HAP-1 (cell line): Measurements from ENCODE around the gene ELOVL6.
A peak's percentile ranks its signal among the peaks of the same experiment; 100 is the strongest.

Source experiments
- DNase-seq, 2 experiments: peaks; one replicate each; pipeline ENCODE4 v3.0.0-alpha.2; 2016 to 2020; ENCODE audit warnings: low spot score in 2 of 2
- H3K27me3 ChIP-seq: fragments of 250-450 bp; sonication (Bioruptor Pico); 2 replicates; pipeline ENCODE4 v1.5.1; 2020; ENCODE audit warnings: low read depth, mild to moderate bottlenecking, moderate library complexity
- H3K36me3 ChIP-seq: fragments of 250-450 bp; sonication (Bioruptor Pico); replicated peaks from 2 replicates; pipeline ENCODE4 v1.5.1; 2020; ENCODE audit warnings: mild to moderate bottlenecking
- H3K4me1 ChIP-seq: fragments of 250-450 bp; sonication (Bioruptor Pico); 2 replicates; pipeline ENCODE4 v1.5.1; 2020; ENCODE audit warnings: mild to moderate bottlenecking
- H3K4me3 ChIP-seq: fragments of 250-450 bp; sonication (Bioruptor Pico); 2 replicates; pipeline ENCODE4 v1.5.1; 2020; ENCODE audit warnings: mild to moderate bottlenecking, moderate library complexity
- H3K9me3 ChIP-seq: fragments of 250-450 bp; sonication (Bioruptor Pico); 2 replicates; pipeline ENCODE4 v1.5.1; 2020; ENCODE audit warnings: mild to moderate bottlenecking, moderate library complexity
- in situ Hi-C: fragments of 300-500 bp; cut with MboI; formaldehyde crosslinking; loops from 3 replicates; pipeline ENCODE4 v1.14.3; 2020; ENCODE audit warnings: low sequenced_read_pairs, inconsistent platforms, mixed read lengths

Gene ELOVL6

GRCh38 chr4:110032603-110033002 lies 165.8 kb downstream of the ELOVL6 start:
- DNase-seq, result no peak
- in situ Hi-C loops, result no loop called here

GRCh38 chr4:110025718-110026117 lies 172.7 kb downstream of the ELOVL6 start:
- Histone ChIP-seq H3K9me3 (no peaks in the 10 kb centered on the region), H3K4me3 (no peak overlapping the region), H3K36me3 (no peaks in the 10 kb centered on the region), H3K4me1 (peaks cover 17% of the 10 kb centered on the region), H3K27me3 (no peaks in the 10 kb centered on the region)
- in situ Hi-C loops, result no loop called here
- DNase-seq, result peak in 1 of 2 experiments; percentile 33

More at GRCh38 chr4:110032603-110033002, 165.8 kb downstream of the ELOVL6 start:
- peaks cover 7% of the 10 kb centered on the region for H3K4me1 ChIP-seq
- H3K4me3 ChIP-seq, result no peak overlapping the region
- H3K9me3 ChIP-seq, result peaks cover 3% of the 10 kb centered on the region; the same call in 1 of the 2 replicates
- no peaks in the 10 kb centered on the region for H3K27me3 ChIP-seq
- H3K36me3 ChIP-seq, result no peaks in the 10 kb centered on the region

- H3K9me3 ChIP-seq, result no peaks in the 10 kb centered on the region
- H3K4me1 ChIP-seq, result peaks cover 21% of the 10 kb centered on the region
- H3K36me3 ChIP-seq, result no peaks in the 10 kb centered on the region
- H3K27me3 ChIP-seq, result no peaks in the 10 kb centered on the region
- no peak for DNase-seq
- in situ Hi-C loops, result no loop called here
- H3K4me3 ChIP-seq, result no peak overlapping the region
Observed at GRCh38 chr4:110025056-110025455, 173.4 kb downstream of the ELOVL6 start.

- no peak for DNase-seq
- Histone ChIP-seq H3K36me3 (no peaks in the 10 kb centered on the region), H3K27me3 (no peaks in the 10 kb centered on the region), H3K4me1 (peaks cover 30% of the 10 kb centered on the region), H3K4me3 (no peak overlapping the region), H3K9me3 (no peaks in the 10 kb centered on the region)
- in situ Hi-C loops, result no loop called here
Observed at GRCh38 chr4:110022457-110022856, 176.0 kb downstream of the ELOVL6 start.

- Histone ChIP-seq H3K27me3 (no peaks in the 10 kb centered on the region), H3K4me3 (no peak overlapping the region), H3K9me3 (no peaks in the 10 kb centered on the region), H3K36me3 (no peaks in the 10 kb centered on the region), H3K4me1 (peaks cover 28% of the 10 kb centered on the region)
- in situ Hi-C loops, result no loop called here
- DNase-seq, result peak; percentile 47 to 92
Observed at GRCh38 chr4:110020646-110021443, 177.6 kb downstream of the ELOVL6 start.

- H3K27me3 ChIP-seq, result no peaks in the 10 kb centered on the region
- no peaks in the 10 kb centered on the region for H3K9me3 ChIP-seq
- DNase-seq, result peak; percentile 65 to 68
- H3K4me3 ChIP-seq, result no peak overlapping the region
- peaks cover 23% of the 10 kb centered on the region for H3K4me1 ChIP-seq
- no peaks in the 10 kb centered on the region for H3K36me3 ChIP-seq
- in situ Hi-C loops, result no loop called here
Observed at GRCh38 chr4:110020139-110020538, 178.3 kb downstream of the ELOVL6 start.

- DNase-seq, result no peak
- Histone ChIP-seq H3K9me3 (no peaks in the 10 kb centered on the region), H3K4me3 (no peak overlapping the region), H3K36me3 (no peaks in the 10 kb centered on the region), H3K4me1 (peaks cover 23% of the 10 kb centered on the region), H3K27me3 (no peaks in the 10 kb centered on the region)
- in situ Hi-C loops, result no loop called here
Observed at GRCh38 chr4:110019153-110019552, 179.3 kb downstream of the ELOVL6 start.

DNA sequence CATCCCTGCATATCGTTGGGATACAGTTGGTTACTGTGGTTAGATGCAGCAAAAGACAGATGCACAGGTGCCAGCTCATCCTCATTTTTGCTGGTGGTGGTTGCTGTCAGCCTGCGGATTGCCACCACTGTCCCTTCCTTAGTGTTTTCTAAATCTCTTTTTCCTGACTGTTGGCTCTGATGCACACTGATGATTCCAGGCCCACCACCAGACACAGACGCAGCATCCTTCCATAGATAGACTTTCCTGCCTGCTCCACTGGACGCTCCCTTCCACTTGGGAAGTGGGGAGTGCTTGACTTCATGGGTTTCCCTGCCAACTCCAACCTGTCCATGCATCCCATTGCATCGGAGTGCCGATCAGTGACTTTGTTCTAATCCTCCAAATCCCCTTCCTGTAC lies 184.2 kb downstream of the ELOVL6 start:
- no peak for DNase-seq
- in situ Hi-C loops, result no loop called here
- Histone ChIP-seq H3K4me3 (no peak overlapping the region), H3K4me1 (peaks cover 3% of the 10 kb centered on the region), H3K36me3 (no peaks in the 10 kb centered on the region), H3K9me3 (no peaks in the 10 kb centered on the region), H3K27me3 (no peaks in the 10 kb centered on the region)

DNA sequence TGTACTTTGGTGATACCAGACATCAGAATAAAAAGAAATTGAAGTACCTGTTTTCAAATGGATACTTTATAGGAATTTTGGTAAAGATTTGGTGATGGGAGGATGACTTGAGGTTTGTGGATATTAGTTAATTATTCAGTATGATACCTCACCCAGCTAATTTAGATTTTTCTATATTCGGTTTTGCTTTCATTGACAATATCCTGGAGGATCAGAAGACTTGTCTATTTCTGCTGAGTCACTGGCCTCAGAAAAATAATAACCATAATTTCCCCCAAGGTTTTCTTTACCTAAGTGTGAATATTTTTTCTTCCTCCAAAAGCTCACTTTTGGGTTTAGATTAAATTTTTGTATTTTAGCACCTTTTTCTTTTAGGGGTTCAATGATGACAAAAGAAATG lies 185.5 kb downstream of the ELOVL6 start:
- in situ Hi-C loops, result no loop called here
- H3K4me3 ChIP-seq, result no peak overlapping the region
- H3K36me3 ChIP-seq, result no peaks in the 10 kb centered on the region
- no peaks in the 10 kb centered on the region for H3K27me3 ChIP-seq
- H3K4me1 ChIP-seq, result peaks cover 6% of the 10 kb centered on the region
- H3K9me3 ChIP-seq, result no peaks in the 10 kb centered on the region
- no peak for DNase-seq

DNA sequence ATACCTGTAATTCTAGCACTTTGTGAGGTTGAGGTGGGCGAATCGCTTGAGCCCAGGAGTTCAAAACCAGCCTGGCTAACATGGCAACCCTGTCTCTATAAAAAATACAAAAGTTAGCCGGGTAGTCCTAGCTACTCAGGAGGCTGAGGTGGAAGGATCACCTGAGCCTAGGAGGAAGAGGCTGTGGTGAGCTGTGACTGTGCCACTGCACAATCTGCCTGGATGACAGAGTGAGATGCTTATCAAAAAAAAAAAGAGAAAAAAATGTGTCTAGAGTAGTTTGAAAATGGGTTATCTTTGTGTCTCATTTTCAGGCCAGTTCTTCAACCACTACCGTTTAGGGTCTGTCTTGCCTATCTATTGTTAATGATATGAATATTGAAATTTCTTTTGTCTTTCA lies 187.6 kb downstream of the ELOVL6 start:
- DNase-seq, result no peak
- Histone ChIP-seq H3K4me1 (peaks cover 6% of the 10 kb centered on the region), H3K36me3 (no peaks in the 10 kb centered on the region), H3K9me3 (no peaks in the 10 kb centered on the region), H3K4me3 (no peak overlapping the region), H3K27me3 (no peaks in the 10 kb centered on the region)
- in situ Hi-C loops, result no loop called here

DNA sequence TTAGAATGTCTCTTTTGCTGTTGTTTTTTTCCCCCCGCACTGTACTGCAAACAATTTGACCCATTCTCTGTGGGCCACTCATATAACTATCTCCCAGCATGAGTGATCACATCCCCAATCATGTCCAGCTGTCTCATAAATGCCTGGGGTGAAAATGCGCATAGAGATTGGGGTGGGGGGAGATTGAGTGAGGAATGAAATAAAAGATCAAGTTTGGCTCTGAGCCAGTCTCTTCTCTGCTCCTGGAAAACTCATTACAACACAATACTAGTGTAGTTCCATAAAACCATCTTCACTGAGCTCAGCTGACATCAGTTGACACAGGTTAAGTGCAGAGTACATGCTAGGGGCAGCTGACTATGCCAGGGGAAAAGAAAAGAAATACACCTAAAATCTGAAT lies 188.9 kb downstream of the ELOVL6 start:
- Histone ChIP-seq H3K4me1 (peaks cover 6% of the 10 kb centered on the region), H3K36me3 (no peaks in the 10 kb centered on the region), H3K4me3 (no peak overlapping the region), H3K27me3 (no peaks in the 10 kb centered on the region), H3K9me3 (no peaks in the 10 kb centered on the region)
- in situ Hi-C loops, result loop anchor here (5.0 to 10.0 kb wide), 2 partner anchors 305 to 508 kb away; no protein-coding TSS in a partner anchor
- DNase-seq, result peak; percentile 72 to 79

DNA sequence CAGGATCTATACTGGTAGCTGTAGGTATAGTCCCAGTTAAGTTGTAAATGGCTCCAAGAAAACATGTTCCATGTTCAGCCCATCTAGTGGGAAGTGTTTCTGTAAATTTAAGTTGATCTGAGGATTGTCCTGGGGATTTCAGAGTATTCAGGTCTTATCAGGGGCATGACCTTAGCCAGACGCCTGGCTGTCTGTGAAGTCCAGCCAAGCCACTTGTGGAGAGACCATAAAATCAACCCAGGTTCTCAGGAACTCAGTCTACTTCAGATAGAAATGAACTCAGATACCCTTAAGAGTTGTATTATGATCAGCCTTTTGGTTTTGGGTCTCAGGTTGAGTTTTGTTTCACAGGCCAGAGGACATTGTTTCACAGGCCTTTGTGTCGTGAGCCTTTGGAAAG lies 189.9 kb downstream of the ELOVL6 start:
- no peaks in the 10 kb centered on the region for H3K9me3 ChIP-seq
- peaks cover 6% of the 10 kb centered on the region for H3K4me1 ChIP-seq
- in situ Hi-C loops, result loop anchor here (5.0 to 10.0 kb wide), 2 partner anchors 306 to 509 kb away; no protein-coding TSS in a partner anchor
- H3K36me3 ChIP-seq, result no peaks in the 10 kb centered on the region
- no peak for DNase-seq
- H3K4me3 ChIP-seq, result no peak overlapping the region
- no peaks in the 10 kb centered on the region for H3K27me3 ChIP-seq

DNA sequence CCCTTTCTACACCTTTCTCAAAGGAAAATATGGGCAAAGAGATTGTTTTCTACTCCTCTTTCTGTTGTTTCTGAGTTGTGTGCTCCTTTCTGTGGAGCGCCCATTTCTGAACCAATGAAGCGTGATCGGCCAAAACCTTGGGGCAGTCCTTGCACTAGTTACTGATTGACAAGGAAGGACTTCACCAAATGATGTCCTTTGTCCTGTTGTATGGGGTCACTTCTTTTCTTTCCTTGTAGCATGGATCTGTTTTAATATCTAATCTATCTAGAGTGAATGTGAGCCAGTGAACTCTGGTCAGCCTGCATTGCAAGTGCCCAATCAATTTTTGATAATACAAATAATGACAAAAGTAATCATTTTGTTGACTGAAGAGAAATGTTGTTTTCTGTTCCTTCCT lies 191.2 kb downstream of the ELOVL6 start:
- Histone ChIP-seq H3K4me1 (peaks cover 6% of the 10 kb centered on the region), H3K36me3 (no peaks in the 10 kb centered on the region), H3K4me3 (no peak overlapping the region), H3K9me3 (no peaks in the 10 kb centered on the region), H3K27me3 (no peaks in the 10 kb centered on the region)
- in situ Hi-C loops, result loop anchor here (5.0 to 10.0 kb wide), 2 partner anchors 308 to 510 kb away; no protein-coding TSS in a partner anchor
- DNase-seq, result no peak

DNA sequence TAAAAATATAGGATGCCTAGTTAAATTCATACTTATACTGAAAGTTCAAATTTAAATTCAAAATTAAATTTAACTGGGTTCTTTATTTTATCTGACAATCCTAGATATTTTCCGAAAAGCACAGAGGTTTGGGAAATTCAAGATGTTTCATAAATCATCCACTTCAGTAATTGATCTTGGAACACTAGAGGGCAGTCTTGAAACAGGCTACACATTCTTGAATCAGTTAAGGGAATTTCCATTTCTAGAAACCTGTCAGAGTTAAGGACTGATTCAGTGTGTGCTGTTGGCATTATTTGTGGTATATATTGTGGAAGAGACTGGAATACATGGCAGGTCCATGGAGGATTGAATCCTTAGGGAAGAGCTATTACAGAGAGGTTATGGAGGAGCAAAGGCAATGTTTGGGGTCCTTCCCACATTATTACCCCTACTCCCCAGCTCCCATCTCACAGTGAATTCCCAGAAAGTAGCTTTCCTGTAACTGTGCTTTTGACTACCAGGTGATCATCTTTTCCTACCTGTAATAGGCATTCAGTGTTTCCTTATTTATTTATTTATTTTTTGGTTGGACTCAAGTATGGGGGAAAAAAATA lies 192.9 kb downstream of the ELOVL6 start:
- Histone ChIP-seq H3K9me3 (no peaks in the 10 kb centered on the region), H3K36me3 (no peaks in the 10 kb centered on the region), H3K4me3 (no peak overlapping the region), H3K27me3 (no peaks in the 10 kb centered on the region), H3K4me1 (peaks cover 6% of the 10 kb centered on the region)
- in situ Hi-C loops, result loop anchor here (5.0 to 10.0 kb wide), 2 partner anchors 309 to 512 kb away; no protein-coding TSS in a partner anchor
- peak; percentile 19 to 75 for DNase-seq
